PFSK-1 (cell line): Measurements from ENCODE around the gene ZNF462.

Experiments
- FOXP2 ChIP-seq: optimal IDR thresholded peaks from 2 replicates; pipeline ENCODE3; 2011; ENCODE audit warnings: borderline replicate concordance, control low read depth, inconsistent platforms; ENCODE audit not compliant: insufficient read depth; ENCODE audit errors: extremely low read length, extremely low read depth
- POLR2AphosphoS5 ChIP-seq: IDR thresholded peaks from 2 replicates; pipeline ENCODE4 v1.6.1; 2012; ENCODE audit warnings: low read depth, mild to moderate bottlenecking, control low read depth, low read length, moderate library complexity
- SIN3A ChIP-seq: IDR thresholded peaks from 2 replicates; pipeline ENCODE4 v1.6.1; 2012; ENCODE audit warnings: mild to moderate bottlenecking, low read length, moderate library complexity, borderline replicate concordance; ENCODE audit not compliant: insufficient read depth
- TAF1 ChIP-seq: IDR thresholded peaks from 2 replicates; pipeline ENCODE4 v1.6.1; 2012; ENCODE audit warnings: low read length, control low read depth, borderline replicate concordance; ENCODE audit not compliant: insufficient read depth
- TF ChIP-seq, protein P1 (sequence below), 2 experiments: IDR thresholded peaks; 2 replicates each; pipeline versions ENCODE4 v1.6.1 to v1.8.0; 2011 to 2012; ENCODE audit warnings: low read depth in 2 of 2, low read length in 2 of 2, control low read depth in 1 of 2, inconsistent platforms in 1 of 2, mild to moderate bottlenecking in 1 of 2, moderate library complexity in 1 of 2; ENCODE audit not compliant: insufficient read depth in 1 of 2

Gene ZNF462

DNA sequence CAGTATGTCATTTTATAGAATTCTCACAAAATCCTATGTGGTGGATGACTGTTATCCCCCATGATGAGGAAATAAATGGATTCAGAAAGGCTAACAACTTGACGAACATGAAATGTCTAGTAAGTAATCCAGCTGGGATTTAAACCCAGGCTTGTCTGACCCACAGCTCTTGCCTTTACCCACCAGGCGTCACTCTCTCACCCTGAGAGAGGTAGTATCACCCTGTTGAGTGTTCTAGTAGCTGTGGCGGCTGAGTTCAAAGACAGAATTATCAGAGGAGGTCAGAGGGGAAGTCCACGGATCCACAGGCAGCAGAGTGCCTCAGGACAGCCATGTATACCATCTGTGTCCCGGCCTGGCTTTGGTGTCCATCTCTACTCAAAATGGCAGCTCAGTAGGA, 113.8 kb downstream of the ZNF462 start:
- TF ChIP-seq, protein P1, sequence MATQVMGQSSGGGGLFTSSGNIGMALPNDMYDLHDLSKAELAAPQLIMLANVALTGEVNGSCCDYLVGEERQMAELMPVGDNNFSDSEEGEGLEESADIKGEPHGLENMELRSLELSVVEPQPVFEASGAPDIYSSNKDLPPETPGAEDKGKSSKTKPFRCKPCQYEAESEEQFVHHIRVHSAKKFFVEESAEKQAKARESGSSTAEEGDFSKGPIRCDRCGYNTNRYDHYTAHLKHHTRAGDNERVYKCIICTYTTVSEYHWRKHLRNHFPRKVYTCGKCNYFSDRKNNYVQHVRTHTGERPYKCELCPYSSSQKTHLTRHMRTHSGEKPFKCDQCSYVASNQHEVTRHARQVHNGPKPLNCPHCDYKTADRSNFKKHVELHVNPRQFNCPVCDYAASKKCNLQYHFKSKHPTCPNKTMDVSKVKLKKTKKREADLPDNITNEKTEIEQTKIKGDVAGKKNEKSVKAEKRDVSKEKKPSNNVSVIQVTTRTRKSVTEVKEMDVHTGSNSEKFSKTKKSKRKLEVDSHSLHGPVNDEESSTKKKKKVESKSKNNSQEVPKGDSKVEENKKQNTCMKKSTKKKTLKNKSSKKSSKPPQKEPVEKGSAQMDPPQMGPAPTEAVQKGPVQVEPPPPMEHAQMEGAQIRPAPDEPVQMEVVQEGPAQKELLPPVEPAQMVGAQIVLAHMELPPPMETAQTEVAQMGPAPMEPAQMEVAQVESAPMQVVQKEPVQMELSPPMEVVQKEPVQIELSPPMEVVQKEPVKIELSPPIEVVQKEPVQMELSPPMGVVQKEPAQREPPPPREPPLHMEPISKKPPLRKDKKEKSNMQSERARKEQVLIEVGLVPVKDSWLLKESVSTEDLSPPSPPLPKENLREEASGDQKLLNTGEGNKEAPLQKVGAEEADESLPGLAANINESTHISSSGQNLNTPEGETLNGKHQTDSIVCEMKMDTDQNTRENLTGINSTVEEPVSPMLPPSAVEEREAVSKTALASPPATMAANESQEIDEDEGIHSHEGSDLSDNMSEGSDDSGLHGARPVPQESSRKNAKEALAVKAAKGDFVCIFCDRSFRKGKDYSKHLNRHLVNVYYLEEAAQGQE (IDR thresholded peaks at IDR 0.05; ENCODE audit: insufficient read depth in 1 of 2, low read depth in 2 of 2, low read length in 2 of 2): no peak
- TF ChIP-seq FOXP2 (no peak), POLR2AphosphoS5 (no peak), TAF1 (no peak)

DNA sequence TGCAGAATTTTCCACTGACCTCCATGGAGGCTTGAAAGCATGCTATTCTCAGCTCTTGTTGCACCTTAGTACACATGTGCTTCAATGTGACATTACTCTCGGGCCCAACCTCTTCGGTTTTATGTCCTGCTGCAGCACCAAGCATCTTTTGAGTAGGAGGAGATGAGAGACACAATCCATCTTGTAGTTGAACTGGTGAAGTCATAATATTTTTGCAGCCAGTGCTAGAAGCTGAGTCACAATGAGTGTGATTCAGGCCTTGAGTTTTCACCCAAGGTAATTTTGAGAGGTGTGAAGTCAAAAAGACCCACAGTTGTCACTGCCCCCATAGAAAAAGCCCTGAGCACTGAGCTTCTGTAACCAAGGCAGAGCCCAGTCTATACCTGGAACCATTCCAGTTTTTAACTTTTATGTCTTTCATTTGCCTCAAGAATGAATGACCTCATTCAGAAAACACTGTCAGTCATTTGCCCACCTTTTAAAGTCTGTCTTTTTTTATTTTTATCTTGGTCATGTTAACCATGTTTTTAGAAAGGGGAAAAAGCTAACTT, 117.7 kb downstream of the ZNF462 start:
- TF ChIP-seq, protein P1 (IDR thresholded peaks at IDR 0.05; ENCODE audit: insufficient read depth in 1 of 2, low read depth in 2 of 2, low read length in 2 of 2): no peak
- TF ChIP-seq SIN3A: no peak
- TF ChIP-seq FOXP2: no peak
- TF ChIP-seq POLR2AphosphoS5: no peak
- no peak for TF ChIP-seq TAF1

DNA sequence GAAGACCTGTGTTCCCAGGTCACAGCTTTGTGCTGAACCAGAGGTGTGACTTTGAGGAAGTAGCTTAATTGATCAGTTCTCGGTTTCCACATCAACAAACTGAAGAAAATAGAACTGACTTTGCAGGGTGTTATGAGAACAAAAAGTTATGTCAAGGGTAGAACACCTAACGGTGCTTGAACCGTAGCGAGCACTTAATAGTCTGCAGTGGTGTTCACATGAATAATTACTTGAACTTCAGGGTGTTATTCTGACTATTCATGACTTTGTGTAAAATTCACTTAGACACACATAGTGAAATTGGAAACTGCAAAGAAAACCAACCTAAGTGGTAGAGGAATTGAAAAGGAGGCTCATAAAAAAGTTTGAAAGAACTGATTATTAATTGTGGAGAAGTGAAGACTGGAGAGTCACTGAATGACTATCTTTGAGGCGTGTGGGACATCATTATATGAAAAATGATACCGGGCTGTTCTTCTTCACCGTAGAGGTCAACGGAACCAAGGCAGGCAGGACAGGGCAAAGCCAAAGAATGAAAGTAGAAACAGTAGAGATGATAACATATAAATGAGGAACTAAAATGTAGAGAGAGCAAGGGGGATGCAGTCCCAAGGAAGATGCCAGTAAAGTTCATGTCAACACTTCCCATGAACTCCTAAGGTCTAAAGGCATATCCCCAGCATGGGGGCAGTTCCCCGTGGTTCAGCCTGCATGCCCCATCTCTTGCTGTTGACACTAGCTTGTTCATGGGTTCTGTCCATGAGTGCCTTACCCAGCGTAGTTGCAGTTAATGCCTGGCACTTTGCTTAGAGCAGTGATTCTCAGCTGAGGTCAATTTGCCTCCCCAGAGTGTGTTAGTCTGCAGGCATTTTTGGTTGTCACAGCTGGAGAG, 118.7 kb downstream of the ZNF462 start:
- TF ChIP-seq SIN3A (no peak), FOXP2 (no peak), POLR2AphosphoS5 (no peak)
- TF ChIP-seq, protein P1 (IDR thresholded peaks at IDR 0.05; ENCODE audit: insufficient read depth in 1 of 2, low read depth in 2 of 2, low read length in 2 of 2): no peak

DNA sequence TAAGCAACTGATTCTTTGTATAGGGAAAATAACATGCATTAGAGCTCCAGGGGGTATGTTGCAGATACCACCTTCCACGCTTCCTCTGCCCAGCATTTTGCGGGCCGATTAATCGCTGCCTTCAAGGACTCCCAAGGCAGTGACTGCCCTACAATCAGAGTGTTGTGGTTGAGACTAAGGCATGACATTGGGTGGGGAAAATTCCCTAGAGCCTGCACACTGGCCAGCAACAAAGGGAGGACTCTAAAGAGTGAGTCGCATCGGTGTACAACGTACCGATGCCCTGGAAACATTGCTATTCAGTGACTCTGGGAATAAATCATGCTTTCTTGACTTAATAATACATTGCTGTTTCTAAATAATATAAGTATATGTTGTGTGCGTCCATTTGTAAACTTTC, 119.7 kb downstream of the ZNF462 start:
- TF ChIP-seq, protein P1 (IDR thresholded peaks at IDR 0.05; ENCODE audit: insufficient read depth in 1 of 2, low read depth in 2 of 2, low read length in 2 of 2): no peak

DNA sequence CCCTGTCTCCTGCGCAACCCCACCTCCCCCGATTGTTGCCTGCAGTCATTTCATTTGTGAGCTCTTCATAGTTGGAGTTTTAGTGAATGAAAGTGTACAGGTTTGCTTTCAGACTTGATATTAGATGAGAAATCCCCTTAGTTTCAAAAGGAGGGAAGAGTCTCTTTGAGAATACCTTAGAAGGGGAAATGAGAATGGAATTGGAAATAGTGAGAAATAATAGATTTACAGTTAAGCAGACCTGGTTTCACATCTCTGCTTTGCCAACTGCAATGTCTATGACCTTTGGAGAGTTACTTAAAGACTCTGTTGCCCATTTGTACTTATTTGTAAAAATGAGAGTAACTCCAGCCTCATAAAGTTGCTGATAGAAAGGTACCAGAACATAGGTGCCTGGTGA, 120.4 kb downstream of the ZNF462 start:
- TF ChIP-seq SIN3A (no peak), FOXP2 (no peak)
- TF ChIP-seq, protein P1 (IDR thresholded peaks at IDR 0.05; ENCODE audit: insufficient read depth in 1 of 2, low read depth in 2 of 2, low read length in 2 of 2): no peak
